ENCODE data around the gene MYO1H.
"Not testable (repeated sequence)": the region's sequence is repeated elsewhere in the genome, so short reads cannot be mapped to it uniquely, and the experiment has no call there.

Gene MYO1H

GRCh38 chr12:109345428-109345827, 2.3 kb upstream of the MYO1H start:
- no peak for DNase-seq

- no peak for DNase-seq
Measured at GRCh38 chr12:109346920-109347319, 780 bp upstream of the MYO1H start.

GRCh38 chr12:109352184-109352583, 4.5 kb downstream of the MYO1H start:
- no peak for DNase-seq

- DNase-seq: no peak
Measured at GRCh38 chr12:109356577-109356976, 8.9 kb downstream of the MYO1H start.

- no peak for DNase-seq
Measured at GRCh38 chr12:109357032-109357431, 9.3 kb downstream of the MYO1H start.

GRCh38 chr12:109358154-109358869, 10.6 kb downstream of the MYO1H start:
- DNase-seq: no peak

GRCh38 chr12:109359131-109359690, 11.5 kb downstream of the MYO1H start:
- no peak for DNase-seq

GRCh38 chr12:109369831-109370230, 22.1 kb downstream of the MYO1H start:
- DNase-seq: no peak

- DNase-seq: no peak
Measured at GRCh38 chr12:109377139-109377685, 29.5 kb downstream of the MYO1H start.

- DNase-seq: no peak
Measured at GRCh38 chr12:109378569-109378968, 30.9 kb downstream of the MYO1H start.

GRCh38 chr12:109382031-109382430, 34.3 kb downstream of the MYO1H start:
- no peak for DNase-seq

GRCh38 chr12:109383240-109383639, 35.5 kb downstream of the MYO1H start:
- DNase-seq: no peak

- DNase-seq: peak; percentile 29
Measured at GRCh38 chr12:109385339-109386058, 37.8 kb downstream of the MYO1H start.

- DNase-seq: no peak
Measured at GRCh38 chr12:109386059-109386433, 38.3 kb downstream of the MYO1H start.

GRCh38 chr12:109387425-109388166, 39.9 kb downstream of the MYO1H start:
- DNase-seq: no peak

- DNase-seq: no peak
Measured at GRCh38 chr12:109388167-109388563, 40.5 kb downstream of the MYO1H start.

- DNase-seq: no peak
Measured at GRCh38 chr12:109389146-109389545, 41.4 kb downstream of the MYO1H start.

- peak; percentile 51 for DNase-seq
Measured at GRCh38 chr12:109393437-109394345, 46.0 kb downstream of the MYO1H start.

- DNase-seq: no peak
Measured at GRCh38 chr12:109394891-109395290, 47.2 kb downstream of the MYO1H start.

GRCh38 chr12:109404841-109405240, 57.1 kb downstream of the MYO1H start:
- not testable (repeated sequence) for DNase-seq

GRCh38 chr12:109406147-109406546, 58.4 kb downstream of the MYO1H start:
- DNase-seq: not testable (repeated sequence)

All from CD4-positive, alpha-beta T cell treated with Interleukin-12 subunit alpha and Interleukin-12 subunit beta, for 1 hour (primary cell).